ENCODE measurements around the gene BRI3BP.
"Not testable (repeated sequence)": the region's sequence is repeated elsewhere in the genome, so short reads cannot be mapped to it uniquely, and the experiment has no call there.

- TF ChIP-seq, protein P1, sequence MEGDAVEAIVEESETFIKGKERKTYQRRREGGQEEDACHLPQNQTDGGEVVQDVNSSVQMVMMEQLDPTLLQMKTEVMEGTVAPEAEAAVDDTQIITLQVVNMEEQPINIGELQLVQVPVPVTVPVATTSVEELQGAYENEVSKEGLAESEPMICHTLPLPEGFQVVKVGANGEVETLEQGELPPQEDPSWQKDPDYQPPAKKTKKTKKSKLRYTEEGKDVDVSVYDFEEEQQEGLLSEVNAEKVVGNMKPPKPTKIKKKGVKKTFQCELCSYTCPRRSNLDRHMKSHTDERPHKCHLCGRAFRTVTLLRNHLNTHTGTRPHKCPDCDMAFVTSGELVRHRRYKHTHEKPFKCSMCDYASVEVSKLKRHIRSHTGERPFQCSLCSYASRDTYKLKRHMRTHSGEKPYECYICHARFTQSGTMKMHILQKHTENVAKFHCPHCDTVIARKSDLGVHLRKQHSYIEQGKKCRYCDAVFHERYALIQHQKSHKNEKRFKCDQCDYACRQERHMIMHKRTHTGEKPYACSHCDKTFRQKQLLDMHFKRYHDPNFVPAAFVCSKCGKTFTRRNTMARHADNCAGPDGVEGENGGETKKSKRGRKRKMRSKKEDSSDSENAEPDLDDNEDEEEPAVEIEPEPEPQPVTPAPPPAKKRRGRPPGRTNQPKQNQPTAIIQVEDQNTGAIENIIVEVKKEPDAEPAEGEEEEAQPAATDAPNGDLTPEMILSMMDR (conservative IDR thresholded peaks at IDR 0.05): not testable (repeated sequence)
- not testable (repeated sequence) for TF ChIP-seq ZFX (IDR thresholded peaks at IDR 0.05)
Observed at GRCh38 chr12:125074294-125074693, 80.8 kb downstream of the BRI3BP start.
